CD4-positive, alpha-beta T cell treated with Interleukin-6 for 4 hours (primary cell): ENCODE data around the gene SLC12A2.

Experiments
- DNase-seq: peaks from one replicate; pipeline ENCODE4 v3.0.0-alpha.2; 2020; ENCODE audit warnings: mixed read lengths

Gene SLC12A2

DNA sequence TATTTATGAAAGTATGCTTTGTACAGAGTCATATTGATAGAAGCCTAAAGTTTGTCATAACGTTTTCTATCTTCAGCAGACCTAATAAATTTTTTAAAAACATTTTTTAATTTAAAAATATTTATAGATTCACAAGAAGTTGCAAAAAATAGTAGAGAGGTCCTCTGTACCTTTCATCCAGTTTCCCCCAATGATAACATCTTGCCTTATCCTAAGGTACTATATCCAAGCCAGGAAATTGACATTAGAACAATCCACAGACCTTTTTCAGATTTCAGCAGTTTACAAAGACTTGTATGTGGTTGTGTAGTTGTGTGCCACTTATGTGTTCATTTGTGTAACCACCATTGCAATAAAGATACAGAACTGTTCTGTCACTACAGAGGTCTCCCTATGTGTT lies 88.5 kb downstream of the SLC12A2 start:
- no peak for DNase-seq

DNA sequence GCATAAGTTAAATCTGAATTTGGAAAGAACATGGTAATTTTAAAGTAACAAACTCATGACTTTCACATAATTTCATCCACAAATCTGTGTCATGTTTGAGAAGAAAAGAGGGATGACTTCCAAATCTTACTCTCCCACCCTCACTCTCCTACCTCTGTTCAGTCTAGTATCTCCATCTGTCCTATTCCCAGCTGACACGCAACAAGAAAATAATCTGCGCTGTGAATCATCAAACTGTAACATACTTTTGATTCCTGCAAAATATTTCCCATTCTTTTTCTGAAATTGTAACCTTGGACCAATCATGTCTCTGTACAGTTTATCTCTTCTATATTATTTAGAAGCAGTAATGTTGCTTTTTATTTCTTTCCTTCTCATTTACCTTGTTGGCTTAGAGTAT lies 91.4 kb downstream of the SLC12A2 start:
- no peak for DNase-seq

DNA sequence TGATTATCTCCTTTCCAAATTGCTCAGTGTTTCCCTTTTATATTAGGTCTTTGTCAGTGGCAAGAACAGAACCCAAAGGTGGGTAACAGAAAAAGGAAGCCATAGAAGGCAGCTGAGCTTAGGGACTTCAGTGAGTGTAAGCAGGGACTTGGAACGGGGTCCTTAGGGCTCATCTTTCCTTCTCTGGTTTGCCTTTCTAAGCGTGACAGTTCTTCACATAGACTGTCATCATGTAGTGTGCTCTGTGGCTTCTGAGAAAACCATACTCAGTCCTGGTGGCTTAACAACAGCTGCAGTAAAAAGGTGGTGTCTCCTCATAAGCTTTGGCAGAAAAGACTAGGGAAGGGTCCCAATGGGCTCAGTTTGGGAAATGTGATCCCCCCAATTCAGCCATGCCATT lies 108.8 kb downstream of the SLC12A2 start:
- DNase-seq = no peak

DNA sequence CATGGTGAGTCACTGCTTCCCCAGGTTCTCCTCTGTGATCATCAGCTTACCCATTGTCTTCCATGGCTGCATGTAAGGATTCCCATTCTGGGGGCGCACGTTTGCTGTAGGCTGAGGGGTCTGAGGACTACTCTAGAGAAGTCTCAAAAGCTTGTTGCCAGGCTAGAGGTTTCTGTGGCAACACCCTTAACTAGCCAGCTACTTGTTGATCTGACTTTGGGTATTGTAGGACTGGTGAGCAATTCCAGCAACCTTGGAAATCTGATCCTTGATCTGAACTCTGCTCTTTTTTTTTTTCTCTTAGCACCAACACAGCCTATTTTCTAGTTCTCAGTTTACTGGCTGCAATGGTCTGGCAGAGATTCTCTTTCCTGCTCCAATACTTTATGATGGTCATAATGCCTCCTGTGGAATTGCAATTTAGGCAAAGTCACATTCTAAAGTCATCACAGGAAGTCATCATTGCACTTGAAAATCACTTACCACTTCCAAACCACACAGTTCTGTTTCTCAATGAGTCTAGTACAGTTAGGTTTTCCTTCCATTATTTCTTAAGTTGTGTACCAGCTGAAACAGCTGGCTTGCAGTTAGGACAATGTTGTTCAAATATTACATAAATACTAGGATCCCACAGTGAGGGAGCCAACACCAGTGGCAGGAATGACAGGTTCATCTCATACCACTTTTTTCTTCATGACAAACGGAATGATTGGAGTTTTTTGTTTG lies 110.3 kb downstream of the SLC12A2 start:
- no peak for DNase-seq

DNA sequence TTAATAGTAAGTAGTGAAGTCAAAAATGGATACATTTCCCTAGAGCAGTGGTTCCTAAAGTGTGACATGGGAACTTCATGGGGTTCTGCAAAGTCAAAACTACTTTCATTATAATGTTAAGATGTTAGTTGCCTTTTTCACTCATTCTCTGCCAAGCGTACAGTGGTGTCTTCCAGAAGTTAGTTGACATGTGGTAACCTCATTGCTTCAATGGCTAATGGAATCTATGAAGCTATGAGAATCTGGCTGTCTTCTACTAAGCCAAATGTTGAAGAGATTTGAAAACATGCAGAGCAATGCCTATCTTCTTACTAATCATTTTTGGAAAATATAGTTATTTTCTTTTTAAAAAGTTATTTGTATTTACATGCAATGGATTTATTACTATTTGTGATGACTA lies 111.8 kb downstream of the SLC12A2 start:
- no peak for DNase-seq

DNA sequence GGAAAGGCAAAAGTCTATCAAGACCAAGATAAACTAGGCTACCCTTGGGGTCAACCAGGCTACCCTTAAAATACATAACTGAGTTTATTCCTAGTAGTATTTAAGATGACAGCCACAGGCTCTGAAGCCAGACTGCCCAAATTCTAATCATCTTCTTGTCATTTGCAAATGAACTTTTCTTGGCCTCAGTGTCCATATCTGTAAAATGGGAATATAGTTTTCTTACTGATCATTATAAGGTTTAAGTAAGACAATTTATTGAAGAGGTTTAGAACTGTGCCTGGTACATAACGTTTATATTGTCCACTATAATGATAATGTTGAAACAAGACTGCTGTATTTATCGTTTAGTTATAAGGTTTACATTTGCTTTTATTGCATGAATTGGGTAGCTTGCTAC lies 112.5 kb downstream of the SLC12A2 start:
- DNase-seq = no peak

DNA sequence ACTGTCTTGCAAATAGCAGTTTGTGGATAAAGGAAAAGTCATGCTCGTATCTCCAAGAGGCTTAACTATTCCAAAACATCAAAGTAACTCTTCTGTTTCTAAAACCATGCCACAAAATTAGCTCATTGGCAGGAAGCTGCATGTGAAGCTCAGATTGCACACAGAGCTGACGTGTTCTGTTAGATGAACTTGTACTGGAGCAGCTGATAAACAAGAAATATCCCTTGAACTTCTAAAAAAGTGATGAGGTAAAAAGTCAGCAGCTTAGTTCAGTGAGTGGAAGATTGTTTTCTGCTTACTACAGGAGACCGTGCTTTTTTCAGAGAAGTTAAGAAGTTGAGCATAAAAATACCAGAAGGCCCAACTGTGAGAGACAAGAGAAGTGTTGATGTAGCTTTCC lies 113.2 kb downstream of the SLC12A2 start:
- DNase-seq = peak; percentile 27

DNA sequence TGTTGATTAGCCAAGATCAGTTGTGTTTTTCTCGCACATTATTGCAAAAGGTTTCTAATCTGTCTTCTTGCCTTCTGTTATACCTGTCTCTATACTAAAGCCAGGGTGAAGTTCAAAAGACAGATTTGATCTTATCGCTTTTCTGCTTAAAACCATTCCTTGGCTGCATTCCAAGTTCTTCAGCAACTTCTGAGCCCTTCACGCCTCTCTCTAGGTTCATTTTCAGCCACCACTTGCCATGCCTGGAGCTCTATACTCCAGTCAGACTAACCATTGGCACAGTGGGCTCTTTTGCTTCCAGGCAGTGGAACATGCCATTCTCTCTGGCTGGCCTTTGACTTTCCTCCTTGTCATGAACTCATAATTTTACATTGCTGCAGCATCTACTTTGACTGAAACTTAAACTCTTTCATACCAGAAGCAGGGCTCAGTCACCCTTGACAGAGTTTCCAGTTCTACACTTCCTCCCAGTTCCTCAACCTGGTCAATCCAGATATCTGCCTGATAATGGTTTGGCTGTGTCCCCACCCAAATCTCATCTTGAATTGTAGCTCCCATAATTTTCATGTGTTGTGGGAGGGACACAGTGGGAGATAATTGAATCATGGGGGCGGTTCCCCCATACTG lies 114.4 kb downstream of the SLC12A2 start:
- DNase-seq = peak; percentile 5

DNA sequence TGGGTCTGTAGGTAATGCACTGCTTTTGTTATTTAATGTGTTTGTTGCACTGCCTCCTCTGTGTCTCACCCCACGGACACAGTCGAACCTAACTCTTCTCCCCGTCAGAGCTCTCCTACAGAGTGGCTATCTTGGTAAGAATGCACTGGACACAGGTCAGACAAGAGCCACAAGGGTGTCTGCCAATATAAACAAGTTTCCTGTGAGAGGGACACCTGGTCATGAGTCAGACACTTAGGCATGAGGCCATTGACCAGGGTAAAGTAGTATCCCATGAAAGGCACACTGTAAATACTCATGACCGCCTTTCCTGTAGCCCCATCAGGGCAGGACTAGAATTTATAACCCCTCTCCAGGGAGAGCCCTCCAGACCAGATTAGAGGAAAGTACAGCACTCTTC lies 115.5 kb downstream of the SLC12A2 start:
- no peak for DNase-seq

DNA sequence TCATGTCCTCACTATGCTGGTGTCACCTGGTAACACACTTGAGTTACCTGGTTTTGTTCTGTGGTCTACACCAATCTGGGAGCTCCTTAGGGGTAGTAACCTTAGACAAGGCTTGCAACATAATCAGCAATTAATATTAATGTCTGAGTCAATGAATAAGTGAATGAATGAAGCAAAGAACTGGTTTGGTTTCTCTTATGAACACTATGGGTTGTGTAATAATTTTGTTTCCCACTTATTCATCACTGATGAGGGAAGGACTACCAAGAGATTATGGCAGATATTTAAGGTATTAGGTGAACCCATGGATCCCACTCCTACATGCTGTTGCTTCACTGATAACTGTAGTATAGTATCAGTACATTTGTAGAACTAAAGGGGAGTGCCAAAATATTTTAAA lies 116.0 kb downstream of the SLC12A2 start:
- DNase-seq = no peak

DNA sequence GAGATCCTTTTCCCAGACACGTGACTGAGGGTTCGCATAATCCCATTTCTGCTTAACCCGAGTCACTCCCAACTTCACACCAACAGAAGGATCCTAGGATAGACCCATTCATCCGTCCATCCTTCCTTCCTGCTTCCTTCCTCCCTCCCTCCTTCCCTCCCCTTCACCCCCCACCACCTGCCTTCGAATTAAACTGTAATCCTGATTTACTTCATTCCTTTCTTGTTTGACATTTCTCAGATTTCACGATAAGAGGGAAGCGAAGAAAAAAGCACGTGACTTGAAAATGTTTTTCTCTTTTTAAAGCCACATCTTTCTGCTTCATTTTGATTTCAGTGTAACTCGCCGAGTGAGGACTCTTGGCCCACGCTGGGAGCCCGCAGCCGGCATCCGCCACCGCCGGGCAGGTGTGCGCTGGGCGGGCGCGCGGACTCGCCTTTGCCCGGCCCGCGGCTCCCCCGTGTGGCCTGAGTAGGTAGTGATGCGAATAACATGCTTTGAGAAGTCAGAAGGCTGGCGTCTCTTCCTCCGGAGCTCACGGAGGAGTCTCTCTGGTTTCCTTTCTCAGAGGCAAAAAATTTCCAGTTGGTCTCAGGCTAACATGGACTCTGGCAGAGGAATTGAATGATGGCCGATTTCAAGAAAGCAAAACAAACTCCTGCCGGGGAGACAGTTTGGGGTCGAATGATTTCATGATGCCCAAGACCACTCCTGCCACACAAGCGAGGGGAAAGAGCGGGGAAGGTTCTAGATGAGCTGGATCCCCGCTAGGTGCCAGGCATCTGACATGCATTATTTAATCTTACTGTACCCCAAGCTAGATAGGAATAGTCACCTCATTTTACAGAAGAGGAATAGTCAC lies 117.7 kb downstream of the SLC12A2 start:
- DNase-seq = peak; percentile 86

DNA sequence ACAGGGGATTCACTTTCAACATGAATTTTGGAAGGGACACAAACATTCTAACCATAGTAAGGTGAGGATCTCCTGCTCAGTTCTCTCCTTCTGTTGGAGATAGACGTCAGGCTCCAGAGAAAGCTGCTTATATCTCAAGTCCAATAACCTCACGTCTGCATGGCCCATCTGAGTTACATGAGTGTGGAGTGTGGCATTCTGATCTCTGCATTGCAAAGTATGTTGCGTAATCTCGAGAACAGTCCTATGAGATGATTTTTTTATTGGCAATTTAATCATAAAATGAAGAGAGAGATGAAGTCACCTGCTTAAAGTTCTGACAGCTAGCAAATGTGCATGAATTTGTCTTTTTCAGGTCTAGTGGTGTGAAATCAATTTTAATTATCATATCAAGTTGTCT lies 118.8 kb downstream of the SLC12A2 start:
- DNase-seq = no peak

DNA sequence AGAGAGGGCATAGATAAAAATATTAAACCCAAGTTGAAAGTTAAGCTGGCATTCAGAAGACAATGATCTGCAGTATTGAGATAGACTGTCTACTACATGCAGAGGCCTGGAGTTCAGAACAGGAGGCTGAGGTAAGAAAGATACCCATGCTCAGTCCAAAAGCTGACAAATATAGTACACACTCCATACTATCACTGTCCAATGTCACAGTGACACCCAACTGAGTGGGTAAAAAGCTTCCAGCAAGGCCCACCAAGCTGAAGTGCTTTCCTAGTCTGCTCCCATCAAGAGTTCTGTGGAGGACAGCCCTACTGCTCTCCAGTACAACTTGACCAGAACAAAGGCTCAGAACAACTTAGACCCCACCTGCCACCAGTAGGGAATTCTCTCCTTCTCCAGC lies 124.9 kb downstream of the SLC12A2 start:
- no peak for DNase-seq

DNA sequence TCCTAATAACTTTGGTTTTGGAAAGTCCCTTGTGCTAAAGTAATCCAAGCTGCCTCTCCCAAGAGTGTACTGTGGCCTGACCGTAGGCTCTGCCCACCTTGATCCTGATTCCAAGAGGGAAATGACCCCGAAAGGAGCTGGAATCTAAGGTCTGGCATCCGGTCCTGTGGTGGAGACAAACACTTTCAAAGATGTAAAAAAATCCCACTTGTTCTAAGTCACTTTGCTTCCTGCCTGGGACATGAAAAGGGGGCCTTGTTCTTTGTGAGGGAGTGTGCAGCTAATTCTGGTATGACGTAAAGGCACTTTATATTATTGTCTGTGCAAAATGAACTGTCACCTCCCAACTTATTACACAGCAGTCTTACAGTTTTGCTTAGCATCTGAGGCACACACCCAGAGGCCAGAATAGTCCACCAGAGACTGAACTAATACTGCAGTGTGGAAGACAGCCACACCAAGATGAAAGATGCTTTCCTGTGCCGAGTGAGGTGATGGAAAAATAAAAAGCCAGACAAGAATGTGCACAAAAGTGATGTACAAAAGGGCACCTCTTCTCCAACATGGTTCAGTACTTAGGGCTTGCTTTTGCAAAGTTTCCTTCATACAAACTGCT lies 128.7 kb downstream of the SLC12A2 start:
- no peak for DNase-seq

DNA sequence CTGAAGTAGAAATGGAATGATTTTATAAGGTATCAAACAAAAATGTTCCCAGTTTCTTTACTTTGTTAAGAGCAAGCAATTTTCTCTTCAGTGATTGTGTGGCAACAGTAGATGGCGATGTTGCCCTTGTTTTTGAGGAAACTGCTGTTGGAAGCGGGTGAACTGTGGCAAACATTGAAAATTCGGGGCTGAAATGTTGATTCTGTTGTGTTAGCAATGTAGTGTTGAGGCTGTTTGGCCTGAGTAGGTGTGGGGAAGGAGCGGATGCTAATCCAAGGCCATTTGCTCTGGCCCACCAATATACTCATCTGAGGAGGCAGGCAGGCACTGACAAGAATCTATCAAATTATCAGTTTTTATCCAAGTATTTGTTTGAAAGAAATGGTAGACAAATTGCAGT lies 129.8 kb downstream of the SLC12A2 start:
- DNase-seq = peak; percentile 27

DNA sequence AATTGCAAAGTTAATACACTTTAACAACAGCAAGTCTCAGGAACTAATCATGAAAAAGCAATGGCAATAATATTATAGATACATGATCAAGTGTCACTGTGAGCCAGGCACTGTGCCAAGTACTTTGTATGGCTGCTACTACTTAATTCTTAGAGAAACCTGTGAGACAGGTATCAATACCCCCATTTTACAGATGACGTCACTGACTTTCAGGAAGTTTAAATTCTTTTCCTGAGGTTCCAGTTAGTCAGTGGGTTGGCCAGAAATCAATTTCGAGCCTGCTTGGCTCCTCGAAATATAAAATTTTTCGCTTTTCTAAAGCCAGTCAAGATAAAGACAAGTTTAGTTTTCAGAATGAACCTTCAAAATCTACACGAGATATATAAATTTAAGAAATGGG lies 130.3 kb downstream of the SLC12A2 start:
- DNase-seq = no peak

DNA sequence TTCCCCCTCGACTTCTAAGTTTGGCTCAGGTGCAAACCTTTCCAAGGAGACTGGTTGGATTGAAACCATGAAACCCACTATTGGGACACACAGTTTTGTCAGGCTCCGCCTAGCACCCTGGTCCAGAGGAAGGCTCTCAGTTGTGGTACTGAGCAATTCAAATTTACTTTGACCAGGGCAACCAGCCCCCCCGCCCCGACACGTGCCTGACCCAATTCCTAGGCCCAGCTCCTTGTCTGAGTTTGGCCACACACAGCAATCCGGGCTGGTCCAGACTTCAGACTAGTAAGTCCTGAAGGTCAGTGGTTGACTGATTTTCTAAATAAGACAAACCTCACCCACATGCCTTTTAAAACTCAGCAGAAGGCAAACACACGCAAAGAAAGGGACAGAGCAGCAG lies 132.7 kb downstream of the SLC12A2 start:
- DNase-seq = no peak

DNA sequence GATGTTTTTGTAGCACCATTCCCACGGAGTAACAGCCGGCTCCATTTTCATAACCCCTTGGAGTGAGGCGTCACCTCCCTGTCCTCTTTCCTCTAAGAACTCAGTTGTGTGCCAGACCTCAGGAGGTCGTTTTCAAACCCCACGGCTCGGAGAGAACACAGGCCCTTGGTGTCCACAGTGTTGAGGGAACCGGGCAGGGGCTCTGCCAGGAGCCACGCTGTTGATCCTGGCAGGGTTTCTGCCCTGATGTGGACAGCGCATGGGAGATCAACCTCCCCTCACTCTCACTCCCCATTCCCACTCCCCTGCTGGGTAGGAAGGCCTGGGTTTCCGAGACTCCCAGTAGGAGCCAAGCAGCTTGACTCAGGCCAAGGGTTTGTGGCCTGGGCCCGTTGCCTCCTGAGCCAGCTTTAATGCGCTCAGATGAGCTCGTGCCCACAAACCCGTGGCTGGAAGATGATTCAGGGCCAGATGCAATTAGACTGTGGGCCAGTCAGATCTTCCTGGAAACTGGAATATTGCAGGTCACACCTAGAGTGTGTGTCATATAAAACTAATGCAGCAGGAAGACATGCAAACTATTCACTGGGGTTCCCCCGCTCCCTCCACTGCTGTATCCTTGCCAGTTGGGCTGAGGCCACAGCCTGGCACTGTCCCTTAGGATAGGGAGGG lies 133.4 kb downstream of the SLC12A2 start:
- no peak for DNase-seq

DNA sequence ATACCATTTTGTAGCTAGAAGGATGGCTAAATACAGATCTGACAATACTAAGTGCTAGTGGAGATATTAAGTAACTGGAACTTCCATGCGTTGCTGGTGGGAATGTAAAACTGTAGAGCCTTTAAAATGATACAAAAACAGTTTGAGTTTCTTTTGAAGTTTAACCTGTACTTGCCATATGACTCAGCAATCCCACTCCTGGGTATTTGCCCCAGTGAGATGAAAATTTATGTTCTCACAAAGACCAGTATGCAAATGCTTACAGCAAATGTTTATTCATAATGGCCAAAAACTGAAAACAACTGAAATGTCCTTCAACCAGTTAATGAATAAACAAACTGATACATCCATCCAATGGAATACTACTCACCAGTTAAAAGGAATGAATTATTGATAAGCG lies 137.3 kb downstream of the SLC12A2 start:
- DNase-seq = no peak

DNA sequence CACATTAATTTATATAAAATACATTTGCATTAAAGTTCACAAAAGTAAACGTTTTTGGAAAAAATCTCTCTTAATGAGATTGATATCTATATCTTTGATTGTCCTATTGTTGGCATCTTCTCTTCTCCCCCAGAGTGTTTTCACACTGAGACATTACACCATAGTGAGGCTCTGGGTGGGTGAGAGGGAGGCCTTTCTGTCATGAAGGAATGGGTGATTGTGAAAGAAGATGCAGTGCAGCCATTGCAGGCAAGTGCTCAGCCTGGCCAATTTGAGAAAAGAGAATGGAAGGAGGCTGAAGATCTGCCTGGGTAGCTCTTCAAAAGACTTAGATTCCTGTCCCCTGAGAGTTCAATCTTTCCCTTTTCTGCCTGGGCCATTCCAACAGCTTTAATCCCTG lies 140.8 kb downstream of the SLC12A2 start:
- DNase-seq = no peak

DNA sequence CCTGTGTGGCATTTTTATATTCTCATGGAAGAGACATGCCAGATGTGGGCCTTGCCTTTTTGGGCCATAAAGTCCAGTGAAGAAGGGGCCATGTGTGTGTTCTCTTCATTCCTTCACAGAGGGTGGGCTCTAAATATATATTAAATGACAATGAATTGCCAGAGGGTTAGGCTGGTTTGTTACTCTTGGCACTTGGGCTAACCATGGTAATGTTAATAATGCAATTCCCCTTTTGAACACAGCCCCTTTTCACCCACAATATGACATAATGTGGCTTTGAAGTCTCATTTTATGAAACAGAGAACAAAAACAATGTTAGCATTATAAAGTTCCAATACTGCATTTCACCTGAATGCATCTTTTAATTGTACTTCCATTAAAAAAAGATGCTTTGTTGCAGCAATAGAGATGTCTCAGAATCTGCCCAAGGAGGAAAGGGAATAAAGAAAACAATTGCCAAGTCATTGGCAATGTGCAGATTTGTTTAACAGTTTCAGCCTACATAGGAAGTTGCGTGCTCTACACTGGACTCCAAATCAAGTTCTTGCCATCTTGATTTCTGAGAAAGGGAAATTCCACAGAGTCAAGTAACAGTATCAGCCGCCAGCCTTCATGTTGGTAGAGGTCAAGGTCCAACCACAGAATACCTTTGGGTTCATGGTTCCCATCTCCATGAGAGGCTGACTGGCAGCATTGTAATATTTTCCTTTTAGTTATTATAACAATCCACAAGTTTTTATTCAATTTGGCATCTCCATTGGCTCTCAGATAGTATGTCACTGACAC lies 141.9 kb downstream of the SLC12A2 start:
- no peak for DNase-seq

DNA sequence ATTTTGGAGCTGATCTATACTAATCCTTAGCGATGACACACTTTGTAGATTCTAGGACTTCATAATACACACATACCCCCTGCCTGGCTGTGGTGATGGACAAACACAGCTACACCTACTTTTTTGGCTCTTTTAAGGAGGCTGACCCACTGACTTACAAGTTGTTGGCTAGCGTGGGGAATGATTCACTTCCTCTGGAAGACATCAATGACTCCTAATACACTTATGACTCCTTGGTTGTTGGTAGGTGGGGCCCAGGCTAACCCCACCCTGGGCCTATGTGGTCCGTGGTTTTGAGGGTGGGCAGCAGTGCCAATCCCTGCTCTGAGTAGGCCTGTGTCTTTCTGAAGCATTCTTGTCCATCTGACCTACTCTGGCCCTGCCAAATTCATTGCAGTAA lies 144.4 kb downstream of the SLC12A2 start:
- DNase-seq = no peak
